Heart left ventricle (tissue), 13 donors: ENCODE results near the gene KERA.

Experiments
- CTCF ChIP-seq, 12 donors: fragments of 200-600 bp; sonication (generic) in 4 of 12; IDR thresholded peaks; one replicate each; pipeline versions ENCODE4 v1.5.0 to v1.8.0; 2018 to 2022; ENCODE audit warnings: antibody characterized with exemption in 12 of 12, mild to moderate bottlenecking in 5 of 12
- POLR2A ChIP-seq, 2 donors: fragments of 450-650 bp; IDR thresholded peaks; one replicate each; pipeline ENCODE4 v1.6.1; 2017; ENCODE audit warnings: antibody characterized with exemption in 2 of 2, mild to moderate bottlenecking in 2 of 2, moderate library complexity in 2 of 2
- donor health status: ischemic (EF 13 %, LVEDD 7.1; RV severe dilation, severe dysfunction).
- donor health status: DM: no; HTN: yes; CAD: no.
- donor health status: DM: no; HTN: no; CAD: no.
- donor health status: ischemic (EF 25% LVEDD 6.9; RV normal size, moderate dysfunction).
- donor health status: ischemic (EF 25% LVEDD 5.7; RV mildly dilated, moderate dysfunction).
- donor health status: ischemic (EF 35%, LVEDD 5.7; RV mildly dilated, moderate dysfunction).
- donor health status: nonischemic (EF 11% LVEDD 7.7; RV severe dilation, severe dysfunction).
- donor health status: DM: yes; HTN: yes; CAD: no.
- donor health status: PGD.
- donor health status: ischemic (EF 29% LVEDD 5.4; RV normal size, mild dysfunction).
- donor health status: nonischemic (EF 23%, LVEDD 6.1; RV moderate dilation, normal function).

DNA sequence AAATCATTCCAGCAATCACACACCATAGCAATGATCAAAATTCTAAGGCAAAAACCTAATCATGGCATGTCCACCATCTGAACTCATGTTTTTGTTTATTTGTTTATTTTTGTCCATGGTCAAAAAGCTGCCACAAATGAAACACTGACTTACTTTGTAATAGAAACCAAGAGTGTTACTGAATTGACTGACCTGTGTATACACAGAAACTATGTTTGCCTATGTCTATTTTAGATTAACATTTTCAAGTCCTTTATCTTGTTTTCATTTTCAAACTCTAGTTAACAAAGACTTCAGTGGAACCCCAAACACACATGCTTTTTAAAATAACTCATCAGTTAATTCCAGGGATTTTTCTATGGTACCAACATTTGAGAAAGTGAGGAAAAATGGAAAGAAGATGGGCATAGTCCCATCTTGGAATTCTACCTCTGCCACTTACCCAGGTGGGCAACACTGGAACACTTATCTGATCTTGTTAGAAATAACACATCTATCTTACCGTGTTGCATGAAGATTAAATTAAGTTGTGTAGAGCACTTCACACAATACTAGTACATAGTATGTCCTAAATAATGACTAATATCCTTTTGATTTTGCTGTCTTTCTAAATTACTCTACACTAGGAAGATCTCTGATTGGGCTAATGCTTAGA lies 47.1 kb upstream of the KERA start:
- TF ChIP-seq CTCF (IDR thresholded peaks at IDR 0.05) (no peak), POLR2A (IDR thresholded peaks at IDR 0.05) (no peak)
